HG02763 (cell line): ENCODE data around the gene ZNF444.

Experiments
- ATAC-seq: cut with Tn5 transposase; IDR thresholded peaks from one replicate; pipeline ENCODE4 v1.9.1; 2021; ENCODE audit warnings: mild to moderate bottlenecking, moderate library complexity; ENCODE audit not compliant: unreplicated experiment

ZNF444 gene

DNA sequence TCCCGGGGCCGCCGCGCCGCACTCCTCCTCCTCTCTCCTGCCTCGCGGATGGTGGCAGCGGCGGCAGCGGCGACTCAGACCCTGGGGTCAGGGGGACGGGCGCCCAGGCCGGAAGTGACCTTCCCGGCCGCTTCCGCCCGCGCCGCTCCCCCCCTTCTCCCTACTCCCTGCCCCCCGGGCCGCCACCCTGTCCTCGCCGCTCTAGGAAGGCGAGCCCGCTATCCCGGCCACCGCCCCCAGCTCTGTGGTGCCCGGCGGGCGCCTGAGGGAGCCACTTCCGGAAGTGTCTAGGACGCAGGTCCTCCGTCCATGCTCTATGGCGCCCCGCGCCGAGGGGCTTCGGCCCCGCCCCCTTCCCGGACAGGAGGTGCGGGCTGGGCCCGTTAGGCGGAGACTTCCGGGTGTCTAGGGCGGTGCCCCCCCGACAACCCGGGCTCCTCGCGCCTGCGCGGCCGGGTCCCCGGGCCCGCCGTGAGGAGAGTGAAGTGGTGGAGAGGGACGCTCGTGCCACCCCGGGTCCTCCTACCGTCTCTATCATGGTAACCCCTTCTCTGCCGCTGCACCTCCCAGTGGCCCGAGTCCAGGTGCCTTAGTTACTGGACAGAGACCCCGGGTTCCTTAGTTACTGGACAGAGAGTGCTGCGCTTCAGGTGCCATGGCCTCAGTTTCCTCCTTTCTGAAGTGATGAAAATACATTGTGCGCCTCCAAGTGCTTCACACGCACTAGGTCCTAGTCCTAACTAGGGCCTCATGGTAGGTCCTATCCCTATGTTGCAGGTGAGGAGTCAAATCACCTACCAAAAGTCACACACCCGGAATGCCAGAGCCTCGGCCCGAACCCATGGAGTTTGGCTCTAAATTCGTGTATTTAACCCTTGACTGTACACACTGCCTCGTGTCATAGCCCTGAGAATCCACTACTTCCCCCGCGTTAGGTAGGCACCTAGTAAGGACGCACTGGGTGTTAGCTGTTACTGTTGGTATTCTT, 19.6 kb upstream of the ZNF444 start, which contains the start of gene ZNF787:
TSS of gene ZNF787 (minus strand) at position 116 of the 988 bp plus-strand sequence. CDS start 18,078 bp downstream, outside the sequence.
- peak; percentile 81 for ATAC-seq

DNA sequence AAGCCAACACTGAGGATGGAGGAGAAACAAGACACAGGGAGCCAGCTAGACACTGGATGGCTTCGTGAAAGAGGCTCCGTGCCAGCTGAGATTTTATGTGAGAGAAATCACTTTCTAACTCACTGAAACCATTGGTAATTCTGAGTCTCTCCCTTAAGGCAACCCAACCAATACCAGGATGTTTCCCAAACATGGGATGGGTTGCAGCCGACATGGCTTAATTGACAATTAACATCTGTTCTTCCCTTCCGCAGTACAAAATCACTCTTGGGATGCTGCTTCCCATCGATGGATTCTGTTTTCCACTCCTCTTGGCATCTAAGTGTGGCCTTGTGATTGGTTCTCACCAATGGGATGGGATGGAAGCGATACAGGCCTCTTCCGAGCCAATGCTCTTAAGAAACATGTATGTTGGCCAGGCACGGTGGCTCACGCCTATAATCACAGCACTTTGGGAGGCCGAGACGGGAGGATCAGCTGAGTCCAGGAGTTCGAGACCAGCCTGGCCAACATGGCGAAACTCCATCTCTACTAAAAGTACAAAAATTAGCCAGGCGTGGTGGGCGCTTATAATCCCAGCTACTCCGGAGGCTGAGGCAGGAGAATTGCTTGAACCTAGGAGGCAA, 17.7 kb upstream of the ZNF444 start:
- ATAC-seq: no peak

DNA sequence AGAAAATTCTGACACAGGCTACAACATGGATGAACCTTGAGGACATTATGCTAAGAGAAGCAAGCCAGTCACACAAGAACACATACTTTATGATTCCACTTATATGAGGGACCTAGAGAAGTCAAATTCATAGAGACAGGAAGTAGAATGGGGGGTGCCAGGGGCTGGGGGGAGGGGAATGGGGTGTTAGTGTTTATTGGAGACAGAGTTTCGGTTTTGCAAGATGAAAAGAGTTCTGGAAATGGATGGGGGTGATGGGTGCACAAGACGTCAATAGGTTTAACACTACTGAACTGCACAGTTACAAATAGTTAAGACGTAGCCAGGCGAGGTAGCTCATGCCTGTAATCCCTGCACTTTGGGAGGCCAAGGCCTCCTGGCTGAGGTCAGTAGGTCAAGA, 16.5 kb upstream of the ZNF444 start:
- ATAC-seq: no peak

DNA sequence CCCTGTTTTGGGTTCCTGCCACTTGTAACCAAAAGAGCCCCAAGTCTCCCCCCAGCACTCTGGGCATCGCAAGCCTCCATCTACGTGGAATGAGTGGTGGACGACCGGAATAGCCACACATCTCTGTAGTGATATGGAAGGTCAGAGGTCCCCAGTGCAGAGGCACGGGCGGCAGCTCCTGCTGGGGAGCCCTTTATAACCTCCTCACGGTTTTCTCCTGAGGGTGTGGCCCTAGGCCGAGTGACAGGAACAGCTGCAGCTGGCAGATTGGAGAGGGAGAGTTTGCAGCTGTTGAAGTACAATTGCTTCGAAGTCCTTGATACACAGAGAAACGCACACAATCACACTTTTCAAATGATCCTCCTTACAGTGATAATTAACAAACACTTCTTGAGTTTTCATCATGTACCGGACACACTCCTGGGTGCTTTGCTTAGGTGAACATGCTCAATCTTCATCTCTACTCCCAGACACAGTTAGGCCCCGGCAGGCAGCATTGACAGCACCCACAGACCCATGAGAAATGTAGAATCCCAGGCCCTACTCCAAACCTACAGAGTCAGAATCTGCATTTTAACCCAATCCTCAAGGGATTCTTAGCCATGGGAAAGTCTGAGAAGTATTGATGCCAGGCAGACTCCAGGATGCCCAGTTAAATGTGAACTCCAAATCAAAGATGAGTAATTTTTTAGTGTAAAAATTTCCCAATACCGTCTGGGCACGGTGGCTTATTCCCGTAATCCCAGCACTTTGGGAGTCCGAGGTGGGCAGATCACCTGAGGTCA, 15.1 kb upstream of the ZNF444 start:
- ATAC-seq: no peak

DNA sequence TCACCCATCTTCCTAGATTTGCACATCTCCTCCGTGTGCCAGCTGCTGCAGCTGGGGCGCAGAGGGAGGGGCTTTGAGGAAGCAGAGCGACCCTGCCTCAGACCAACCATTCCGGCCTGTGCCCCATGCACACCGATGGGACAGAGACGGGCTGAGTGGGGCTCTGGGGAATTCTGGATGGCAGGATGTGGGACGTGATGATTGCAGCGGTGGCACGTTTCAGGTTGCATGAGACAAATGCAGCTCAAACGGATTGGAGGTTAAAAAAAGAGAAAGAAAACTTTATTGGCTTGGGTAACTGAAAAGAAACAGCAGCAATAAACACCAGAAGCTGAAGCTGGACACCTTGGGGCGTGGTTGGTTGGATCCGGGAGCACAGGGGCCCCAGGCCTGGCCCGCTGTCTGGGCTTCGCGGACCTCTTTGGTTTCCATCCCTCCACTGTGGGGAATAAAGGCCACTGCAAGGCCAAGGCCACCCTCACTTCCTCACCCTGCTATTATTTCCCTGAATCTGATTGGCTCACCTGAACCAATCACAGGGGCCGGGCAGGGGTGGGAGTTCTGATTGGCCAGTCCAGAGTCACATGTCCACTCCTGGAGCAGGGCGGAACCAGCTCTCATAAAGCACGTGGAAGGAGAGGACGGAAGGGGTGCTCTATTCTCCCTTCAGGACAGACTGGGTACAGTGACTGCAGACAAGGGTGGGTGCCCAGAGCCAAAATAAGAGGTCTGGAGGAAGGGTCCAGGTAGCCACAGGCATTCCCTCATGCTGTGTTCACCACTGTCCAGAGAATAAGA, 13.9 kb upstream of the ZNF444 start:
- no peak for ATAC-seq

DNA sequence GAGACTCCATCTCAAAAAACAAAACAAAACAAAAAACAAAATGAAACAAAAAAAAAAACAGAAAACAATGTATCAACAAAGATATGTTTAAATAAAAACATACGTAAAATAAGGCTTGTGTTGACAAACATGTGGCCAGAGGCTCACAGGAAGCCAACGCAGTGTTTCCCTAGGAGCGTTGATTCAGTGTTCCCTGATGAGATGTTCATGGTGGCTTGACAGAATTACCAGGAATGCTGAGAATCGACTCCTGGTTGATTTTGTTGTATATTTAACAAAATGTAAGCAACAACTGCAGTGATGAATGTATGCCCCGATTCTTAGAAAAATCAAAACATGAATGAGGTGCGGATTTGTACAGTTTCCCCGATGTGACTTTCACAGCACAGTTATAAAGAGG, 11.1 kb upstream of the ZNF444 start:
- ATAC-seq: no peak

DNA sequence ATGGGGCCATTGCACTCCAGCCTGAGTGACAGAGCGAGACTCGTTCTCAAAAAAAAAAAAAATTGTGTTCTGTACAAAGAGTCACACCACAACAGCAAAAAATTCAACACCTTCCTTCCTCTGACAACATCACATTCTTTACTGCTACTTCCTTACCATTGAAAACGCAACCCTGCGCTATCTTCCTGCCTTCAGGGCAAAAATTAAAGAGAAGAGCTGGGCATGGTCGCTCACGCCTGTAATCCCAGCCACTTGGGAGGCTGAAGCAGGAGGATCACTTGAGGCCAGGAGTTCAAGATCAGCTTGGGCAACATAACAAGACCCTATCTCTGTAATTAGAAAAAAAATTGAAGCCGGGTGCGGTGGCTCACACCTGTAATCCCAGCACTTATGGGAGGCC, 9.4 kb upstream of the ZNF444 start:
- ATAC-seq: no peak

DNA sequence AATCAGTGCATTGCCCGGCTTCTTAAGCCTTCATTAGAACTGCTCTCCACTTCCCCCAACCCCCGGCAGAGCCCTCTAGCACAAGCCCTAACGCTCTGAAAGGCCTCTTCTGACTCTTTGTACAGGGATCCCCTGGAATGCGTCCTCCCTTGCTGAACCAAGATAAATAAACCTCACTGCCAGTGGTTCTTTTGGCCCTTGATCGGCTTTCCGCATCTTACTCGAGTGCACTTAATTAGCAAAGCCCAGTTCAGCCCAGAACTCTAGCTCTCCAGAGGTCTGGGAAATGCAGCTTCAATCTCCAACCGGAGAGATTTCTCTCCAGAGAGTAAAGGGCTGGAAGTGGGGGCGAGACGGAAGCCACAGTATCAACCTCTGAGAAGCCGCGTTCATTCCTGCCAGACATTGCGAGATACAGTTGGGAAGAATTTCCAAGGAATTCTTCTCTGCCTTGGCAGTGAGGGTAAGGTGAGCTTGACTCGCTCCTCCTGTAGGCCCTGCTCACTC, 8.7 kb upstream of the ZNF444 start:
- ATAC-seq: no peak

DNA sequence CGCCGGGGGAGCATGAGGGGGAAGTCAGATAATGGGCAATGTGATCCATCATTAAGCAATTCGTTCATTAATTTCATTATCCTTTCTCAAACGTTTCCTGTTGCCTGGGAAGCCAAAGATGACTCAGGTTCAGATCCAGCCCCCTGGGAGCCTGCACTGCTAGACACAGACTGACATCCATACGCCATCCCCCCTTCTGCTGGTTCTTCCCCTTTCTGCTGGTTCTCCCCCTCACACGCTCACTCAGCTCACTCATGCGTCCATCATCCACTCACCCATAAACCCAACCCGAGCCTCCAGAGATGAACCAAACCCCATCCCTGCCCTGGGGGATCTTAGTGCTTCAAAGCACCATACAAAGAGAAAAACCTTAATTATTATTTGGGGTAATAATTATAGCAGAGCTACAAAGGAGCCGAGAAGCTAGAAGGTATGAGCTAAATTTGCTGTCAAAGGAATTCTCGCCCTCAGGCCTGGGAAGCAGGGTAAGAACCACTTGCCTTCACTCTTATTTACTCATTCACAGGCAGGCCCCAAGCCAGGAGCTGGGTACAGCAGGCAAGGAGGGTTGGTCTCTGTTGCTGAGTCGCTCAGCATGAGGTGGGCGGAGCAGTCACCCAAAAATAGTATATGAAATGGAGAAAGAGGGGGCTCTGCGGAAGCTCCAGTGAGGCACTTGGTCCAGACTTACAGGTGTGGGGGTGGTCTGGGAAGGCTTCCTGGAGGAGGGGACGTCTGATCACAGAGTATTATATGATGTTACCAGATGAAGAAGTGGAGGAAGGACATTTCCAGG, 7.0 kb upstream of the ZNF444 start:
- no peak for ATAC-seq

DNA sequence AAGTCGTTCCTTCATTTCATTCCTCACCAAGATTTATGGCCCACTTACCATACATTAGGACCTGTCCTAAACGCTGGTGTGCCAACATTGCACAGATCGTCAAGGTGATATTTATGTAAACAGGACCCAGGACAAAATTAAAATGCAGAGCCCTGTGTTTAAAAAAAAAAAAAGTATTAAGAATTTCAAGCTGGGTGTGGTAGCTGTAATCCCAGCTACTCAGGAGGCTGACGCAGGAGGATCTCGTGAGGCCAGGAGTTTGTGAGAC, 6.5 kb upstream of the ZNF444 start:
- no peak for ATAC-seq

DNA sequence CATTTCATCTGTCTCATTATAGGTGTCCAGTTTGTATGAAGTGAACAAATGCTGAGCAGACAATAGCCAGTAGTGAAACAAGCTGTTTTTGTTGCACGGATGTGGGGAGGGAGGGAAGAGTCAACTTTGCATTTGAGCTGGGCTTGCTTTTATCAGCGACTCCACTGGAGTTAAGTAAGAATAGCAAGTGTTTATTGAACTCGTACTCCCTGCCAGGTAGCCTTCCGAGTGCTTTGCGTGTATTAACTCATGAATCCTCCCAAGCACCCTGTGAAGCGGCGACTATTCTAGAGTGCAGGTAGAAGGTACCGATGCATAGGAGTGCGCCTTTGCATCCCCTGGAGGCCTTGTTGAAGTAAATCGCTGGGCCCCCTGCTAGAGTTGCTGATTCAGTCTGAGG, 4.7 kb upstream of the ZNF444 start:
- no peak for ATAC-seq

DNA sequence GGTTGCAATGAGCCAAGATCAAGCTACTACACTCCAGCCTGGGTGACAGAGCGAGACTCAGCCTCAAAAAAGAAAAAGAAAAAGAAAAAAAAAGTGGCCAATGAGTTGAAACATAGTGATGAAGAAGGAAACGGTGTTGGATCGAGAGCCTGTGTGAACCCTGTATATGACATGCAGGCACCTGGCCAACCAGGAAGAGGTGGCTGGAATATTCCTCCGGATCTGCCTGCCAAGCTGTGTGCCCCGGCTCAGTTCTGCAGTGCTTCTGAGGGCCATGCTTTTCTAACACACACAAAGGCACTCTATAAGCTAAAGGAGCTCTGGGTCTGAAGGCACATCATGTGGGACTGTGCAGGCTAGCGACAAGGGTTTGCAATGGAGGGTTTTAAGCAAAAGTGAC, 3.7 kb upstream of the ZNF444 start:
- no peak for ATAC-seq

DNA sequence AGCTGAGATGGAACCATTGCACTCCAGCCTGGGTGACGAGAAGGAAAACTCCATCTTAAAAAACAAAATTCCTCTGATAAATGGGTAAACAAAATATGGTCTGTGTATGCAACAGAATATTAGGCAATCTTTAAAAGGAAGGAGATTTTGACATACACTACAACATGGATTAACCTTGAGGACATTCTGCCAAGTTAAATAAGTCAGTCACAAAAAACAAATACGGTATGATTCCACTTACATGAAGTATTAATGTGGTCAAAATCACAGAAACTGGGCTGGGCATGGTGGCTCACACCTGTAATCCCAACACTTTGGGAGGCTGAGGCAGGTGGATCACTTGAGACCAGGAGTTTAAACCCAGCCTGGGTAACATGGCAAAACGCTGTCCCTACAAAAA, 3.0 kb upstream of the ZNF444 start:
- no peak for ATAC-seq

DNA sequence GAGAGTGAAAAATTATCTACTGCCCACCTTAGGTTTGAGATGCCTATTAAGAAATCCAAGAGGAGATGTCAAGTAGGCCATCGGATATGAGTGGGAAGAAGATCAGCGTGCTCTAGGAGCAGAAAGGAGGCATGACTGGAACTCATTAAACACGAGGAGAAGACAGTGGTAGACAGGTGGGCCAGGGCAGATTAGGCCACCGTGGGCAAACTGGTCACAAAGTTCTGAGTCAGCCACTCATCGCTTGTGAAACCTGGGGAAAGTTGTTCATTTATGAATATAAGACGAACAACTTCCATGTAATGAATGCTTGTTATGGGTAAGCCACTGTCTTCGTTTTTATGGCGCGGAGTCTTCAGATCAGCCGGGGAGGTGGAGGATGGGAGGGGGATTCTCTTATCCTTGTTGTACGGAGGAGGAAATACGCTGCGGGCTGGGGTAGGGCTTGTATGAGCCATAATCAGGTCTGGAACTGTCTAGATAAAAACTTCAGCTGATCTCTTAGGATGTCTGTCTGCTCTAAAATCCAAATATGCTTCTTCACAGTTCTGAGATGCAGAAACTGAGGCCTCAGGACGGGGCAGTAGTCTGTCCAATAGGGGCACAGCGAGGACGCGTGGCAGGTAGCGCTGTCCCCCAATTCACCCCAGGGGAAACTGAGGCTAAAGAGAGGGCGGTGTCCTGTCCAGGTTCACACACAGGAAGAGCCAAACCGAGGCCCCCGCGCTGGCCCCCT, 1.1 kb upstream of the ZNF444 start:
- no peak for ATAC-seq

DNA sequence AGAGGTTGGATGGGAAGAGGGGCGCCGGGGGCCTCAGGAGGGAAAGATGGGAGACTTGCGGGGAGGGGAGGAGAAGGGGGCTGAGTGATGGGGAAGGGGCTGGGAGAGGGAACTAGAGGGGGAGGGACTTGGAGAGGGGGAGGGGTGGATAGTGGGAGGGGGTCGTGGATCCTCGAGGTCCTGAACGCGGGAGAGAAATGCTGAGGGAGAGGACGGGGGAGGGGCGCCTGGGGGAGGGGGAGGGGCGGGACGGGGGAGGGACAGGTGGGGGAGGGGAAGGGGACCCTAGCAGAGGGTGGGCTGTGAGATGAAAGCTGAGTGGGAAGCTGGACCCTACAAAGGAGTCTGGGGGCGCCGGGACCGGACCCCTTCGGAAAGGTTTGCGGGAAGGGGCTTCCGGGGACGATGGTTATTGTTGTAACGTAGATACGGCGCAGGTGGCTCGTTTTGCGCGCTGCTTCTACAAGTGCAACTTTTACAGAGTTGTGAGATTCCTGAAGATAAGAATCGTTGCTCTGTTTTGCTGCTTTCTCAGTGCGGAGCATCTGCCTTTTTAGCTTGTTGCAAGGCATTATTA, 418 bp downstream of the ZNF444 start:
- no peak for ATAC-seq

DNA sequence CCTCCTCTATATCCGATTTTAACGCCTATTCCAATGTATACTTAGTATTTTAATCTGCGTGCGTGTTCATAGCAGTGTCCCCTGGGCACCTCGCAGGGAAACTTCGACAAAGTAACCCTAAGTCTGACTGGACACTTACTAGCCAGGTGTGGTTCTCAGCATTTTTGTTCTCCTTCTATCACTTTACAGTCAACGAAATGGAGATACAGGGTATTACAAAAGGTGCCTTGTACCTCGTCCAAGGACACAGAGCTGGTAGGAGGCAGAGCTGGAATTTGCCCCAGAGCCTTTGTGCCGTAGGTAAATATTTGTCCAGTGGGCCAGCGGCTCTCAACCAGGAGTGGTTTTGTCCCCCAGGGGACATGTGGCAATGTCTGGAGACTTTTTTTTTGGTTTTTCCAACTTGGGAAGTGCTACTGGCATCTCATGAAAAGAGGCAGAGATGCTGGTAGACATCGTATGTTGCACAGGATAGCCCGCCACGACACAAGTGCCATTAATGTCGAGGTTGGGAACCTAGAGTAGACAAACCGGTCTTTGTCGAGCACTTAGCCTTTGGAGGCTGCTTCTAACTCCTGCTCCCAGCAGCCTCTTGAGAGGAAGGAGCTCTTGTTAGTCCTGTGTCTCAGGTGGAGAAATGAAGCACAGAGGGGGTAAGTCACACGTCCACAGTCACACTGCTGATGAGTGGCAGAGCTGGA, 1.1 kb downstream of the ZNF444 start:
- no peak for ATAC-seq

DNA sequence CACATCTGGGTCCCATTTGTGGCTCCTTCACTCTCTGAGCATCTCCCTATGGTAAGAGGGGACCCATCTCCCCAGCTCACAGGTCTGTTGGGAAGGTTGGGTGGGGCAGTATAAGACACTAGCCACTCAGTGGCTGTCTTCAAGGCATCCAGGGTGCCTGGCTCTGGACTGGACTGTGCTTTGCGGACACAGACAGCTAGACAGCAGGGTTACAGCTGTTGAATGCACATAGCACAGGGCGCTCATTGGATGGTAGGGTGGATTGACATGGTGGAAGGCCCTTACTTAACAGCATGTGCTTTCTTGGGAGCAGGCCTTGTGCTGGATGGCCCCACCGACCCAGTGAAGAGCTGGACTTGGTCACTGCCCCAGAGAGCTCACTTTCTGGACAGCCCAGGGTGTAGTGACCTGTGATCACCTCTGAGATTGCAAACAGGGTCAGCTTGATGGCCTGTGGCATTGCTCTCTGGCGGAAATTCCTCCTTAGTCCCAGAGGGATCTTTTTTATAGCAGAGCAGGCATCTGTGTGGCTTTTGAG, 1.9 kb downstream of the ZNF444 start:
- no peak for ATAC-seq

DNA sequence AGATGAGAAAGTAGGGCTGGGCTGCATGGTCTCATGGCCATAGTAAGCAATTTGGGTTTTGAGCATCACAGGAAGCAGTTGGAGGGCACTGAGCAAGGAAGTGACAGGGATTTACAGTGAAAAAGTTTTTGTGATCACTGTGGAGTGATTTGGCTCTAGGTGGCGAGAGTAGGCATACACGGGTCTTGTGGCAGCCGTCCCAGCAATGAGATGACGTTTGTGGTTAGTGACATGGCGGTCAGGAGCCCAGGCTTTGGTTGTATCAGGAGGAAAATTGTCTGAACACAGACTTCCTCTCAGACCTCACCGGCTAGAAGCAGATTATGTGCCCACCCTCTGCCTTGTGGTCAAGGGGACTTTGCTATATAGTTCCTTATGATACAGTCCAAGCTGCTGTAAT, 3.3 kb downstream of the ZNF444 start:
- no peak for ATAC-seq
